Measurements from ENCODE around the gene LBX1.

GRCh38 chr10:101223274-101224059, 5.8 kb downstream of the LBX1 start:
- TF ChIP-seq, protein P1, sequence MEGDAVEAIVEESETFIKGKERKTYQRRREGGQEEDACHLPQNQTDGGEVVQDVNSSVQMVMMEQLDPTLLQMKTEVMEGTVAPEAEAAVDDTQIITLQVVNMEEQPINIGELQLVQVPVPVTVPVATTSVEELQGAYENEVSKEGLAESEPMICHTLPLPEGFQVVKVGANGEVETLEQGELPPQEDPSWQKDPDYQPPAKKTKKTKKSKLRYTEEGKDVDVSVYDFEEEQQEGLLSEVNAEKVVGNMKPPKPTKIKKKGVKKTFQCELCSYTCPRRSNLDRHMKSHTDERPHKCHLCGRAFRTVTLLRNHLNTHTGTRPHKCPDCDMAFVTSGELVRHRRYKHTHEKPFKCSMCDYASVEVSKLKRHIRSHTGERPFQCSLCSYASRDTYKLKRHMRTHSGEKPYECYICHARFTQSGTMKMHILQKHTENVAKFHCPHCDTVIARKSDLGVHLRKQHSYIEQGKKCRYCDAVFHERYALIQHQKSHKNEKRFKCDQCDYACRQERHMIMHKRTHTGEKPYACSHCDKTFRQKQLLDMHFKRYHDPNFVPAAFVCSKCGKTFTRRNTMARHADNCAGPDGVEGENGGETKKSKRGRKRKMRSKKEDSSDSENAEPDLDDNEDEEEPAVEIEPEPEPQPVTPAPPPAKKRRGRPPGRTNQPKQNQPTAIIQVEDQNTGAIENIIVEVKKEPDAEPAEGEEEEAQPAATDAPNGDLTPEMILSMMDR (IDR thresholded peaks at IDR 0.05), result no peak
- no peak for TF ChIP-seq EZH2 (IDR thresholded peaks at IDR 0.05; ENCODE audit: borderline replicate concordance, insufficient read depth, low read depth, low read length, poor library complexity, severe bottlenecking)
